Transverse colon (tissue), 4 donors: ENCODE measurements around the gene CHADL. TPM values are rescaled to one million over a fixed set of nuclear protein-coding genes. Genes with fewer than 3 reads are reported as not detected.

Experiments
- DNase-seq: peaks from one replicate; pipeline ENCODE4 v3.0.0-alpha.2; 2019
- H3K27ac ChIP-seq, 4 donors: fragments of 200-600 bp; sonication (generic); 2 replicates each; pipeline ENCODE4 v1.5.1; 2016 to 2018; ENCODE audit warnings: inconsistent platforms in 4 of 4
- H3K27me3 ChIP-seq: fragments of 200-600 bp; sonication (generic); 2 replicates; pipeline ENCODE4 v1.5.1; 2017; ENCODE audit warnings: inconsistent platforms
- H3K36me3 ChIP-seq, 4 donors: fragments of 200-600 bp; sonication (generic); 2 replicates each; pipeline ENCODE4 v1.5.1; 2017 to 2019; ENCODE audit warnings: inconsistent platforms in 4 of 4
- H3K4me1 ChIP-seq, 4 donors: fragments of 200-600 bp; sonication (generic); 2 replicates each; pipeline ENCODE4 v1.5.1; 2017 to 2020; ENCODE audit warnings: inconsistent platforms in 4 of 4
- H3K4me3 ChIP-seq, 4 donors: fragments of 200-600 bp; sonication (generic); 1 replicate in 1 of 4; 2 replicates in 3 of 4; pipeline versions ENCODE4 v1.5.1 to v1.6.1; 2017 to 2019; ENCODE audit warnings: inconsistent platforms in 4 of 4
- H3K9me3 ChIP-seq, 2 donors: fragments of 200-600 bp; sonication (generic); 2 replicates each; pipeline ENCODE4 v1.5.1; 2017 to 2019; ENCODE audit warnings: inconsistent platforms in 2 of 2
- EP300 ChIP-seq: sonication (generic); formaldehyde crosslinking; IDR thresholded peaks from one replicate; pipeline ENCODE4 v1.6.1; 2017; ENCODE audit warnings: antibody characterized with exemption, low read depth
- POLR2A ChIP-seq: fragments of 450-650 bp; IDR thresholded peaks from one replicate; pipeline ENCODE4 v1.6.1; 2016; ENCODE audit warnings: antibody characterized with exemption, mild to moderate bottlenecking, moderate library complexity
- POLR2AphosphoS5 ChIP-seq, 3 donors: sonication (generic); formaldehyde crosslinking; IDR thresholded peaks; one replicate each; pipeline ENCODE4 v1.6.1; 2016; ENCODE audit warnings: antibody characterized with exemption in 3 of 3
- whole genome bisulfite sequencing, 2 donors: methylation state at CpG; one replicate each; pipeline ENCODE4 v1.1.5; 2018; ENCODE audit warnings: low coverage in 1 of 2; 5-methylcytosine and 5-hydroxymethylcytosine counted together
- in situ Hi-C, 4 donors: fragments of 200-750 bp; cut with MboI; loops; one replicate each; pipeline versions ENCODE4 v1.15.0 to v1.15.1; 2017; ENCODE audit warnings: low sequenced_read_pairs in 3 of 4, low pct_ligation_motif_present in 1 of 4, low pct_unique_long_range_greater_than_20kb in 1 of 4
- intact Hi-C: fragments of 100-400 bp; cut with DNase I; formaldehyde crosslinking; loops from one replicate; pipeline ENCODE4 v1.15.1; 2023; ENCODE audit warnings: low total_unique reads
- total RNA-seq, 4 donors: library from RNA; depleted of rRNA; stranded (reverse); fragments of >200 nt; gene quantifications; one replicate each; pipeline ENCODE4 v1.1.0, GENCODE V29; 2016
- TF ChIP-seq, protein P1 (sequence below), 5 experiments: fragments of 200-600 bp in 3 of 5; fragments of 450-650 bp in 2 of 5; sonication (generic) in 3 of 5; IDR thresholded peaks; 1 replicate in 2 of 5; 2 replicates in 3 of 5; pipeline ENCODE4 v1.5.1; 2016 to 2017; ENCODE audit warnings: antibody characterized with exemption in 5 of 5, inconsistent platforms in 3 of 5, mild to moderate bottlenecking in 2 of 5, moderate library complexity in 1 of 5

Gene CHADL, protein sequence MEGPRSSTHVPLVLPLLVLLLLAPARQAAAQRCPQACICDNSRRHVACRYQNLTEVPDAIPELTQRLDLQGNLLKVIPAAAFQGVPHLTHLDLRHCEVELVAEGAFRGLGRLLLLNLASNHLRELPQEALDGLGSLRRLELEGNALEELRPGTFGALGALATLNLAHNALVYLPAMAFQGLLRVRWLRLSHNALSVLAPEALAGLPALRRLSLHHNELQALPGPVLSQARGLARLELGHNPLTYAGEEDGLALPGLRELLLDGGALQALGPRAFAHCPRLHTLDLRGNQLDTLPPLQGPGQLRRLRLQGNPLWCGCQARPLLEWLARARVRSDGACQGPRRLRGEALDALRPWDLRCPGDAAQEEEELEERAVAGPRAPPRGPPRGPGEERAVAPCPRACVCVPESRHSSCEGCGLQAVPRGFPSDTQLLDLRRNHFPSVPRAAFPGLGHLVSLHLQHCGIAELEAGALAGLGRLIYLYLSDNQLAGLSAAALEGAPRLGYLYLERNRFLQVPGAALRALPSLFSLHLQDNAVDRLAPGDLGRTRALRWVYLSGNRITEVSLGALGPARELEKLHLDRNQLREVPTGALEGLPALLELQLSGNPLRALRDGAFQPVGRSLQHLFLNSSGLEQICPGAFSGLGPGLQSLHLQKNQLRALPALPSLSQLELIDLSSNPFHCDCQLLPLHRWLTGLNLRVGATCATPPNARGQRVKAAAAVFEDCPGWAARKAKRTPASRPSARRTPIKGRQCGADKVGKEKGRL
- total RNA-seq = 10 to 100 TPM in 1 of 4 donors, 1 to 10 TPM in 3; 3.0 to 20.6 (median 5.3) TPM

DNA sequence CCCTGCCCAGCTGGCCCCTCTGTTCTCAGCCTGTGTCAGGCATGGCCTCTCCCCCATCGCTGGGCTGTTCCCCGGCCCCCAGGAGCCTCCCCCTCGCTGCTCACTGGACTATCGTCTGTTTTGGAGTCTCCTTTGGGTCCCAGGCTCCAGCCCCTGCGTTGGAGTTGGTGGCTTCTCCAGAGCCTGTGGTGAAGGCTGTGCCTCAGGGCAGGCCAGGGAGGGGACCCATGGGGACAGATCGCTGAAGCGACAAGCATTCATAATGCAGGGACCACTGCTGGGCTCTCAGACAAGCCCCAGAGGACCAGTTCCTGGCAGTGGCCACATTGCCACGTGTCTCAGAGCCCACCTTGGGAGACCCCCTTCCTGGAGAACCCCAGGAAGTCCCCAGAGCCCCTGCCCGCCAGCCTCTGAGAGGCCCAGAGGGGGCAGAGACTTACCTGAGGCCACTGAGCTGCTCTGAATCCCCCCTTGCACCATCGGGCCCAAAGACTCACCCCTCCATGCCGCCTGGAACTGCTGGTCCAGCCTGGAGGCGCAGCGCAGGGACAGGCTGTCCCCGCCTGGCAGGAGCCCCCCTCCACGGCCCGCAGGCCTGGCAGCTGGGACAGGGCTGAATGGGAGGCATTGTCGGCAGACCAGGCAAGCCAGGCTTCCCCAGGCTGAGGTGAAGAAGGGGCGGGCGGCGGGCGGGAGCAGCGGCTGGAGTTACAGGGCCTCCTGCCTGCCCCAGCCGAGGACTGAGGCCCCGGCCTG lies at the start of gene CHADL:
Gene CHADL (minus strand): TSS at position 555 of the 756 bp plus-strand sequence. CDS start 50 bp downstream, at position 505.
- Histone ChIP-seq H3K27me3 (no peaks in the 10 kb centered on the region), H3K9me3 (no peaks in the 10 kb centered on the region), H3K4me3 (no peak within 1 kb of the TSS), H3K36me3 (no peaks in the 10 kb centered on the region), H3K4me1 (peaks cover 6 to 15% (median 13%) of the 10 kb centered on the region in 4 donors), H3K27ac (peak within 1 kb of the TSS in 3 of 4 donors; percentile 18 to 34 (median 33))
- no peak for TF ChIP-seq EP300
- TF ChIP-seq POLR2A = no peak
- no peak for TF ChIP-seq POLR2AphosphoS5 (IDR thresholded peaks at IDR 0.05)
- TF ChIP-seq, protein P1, sequence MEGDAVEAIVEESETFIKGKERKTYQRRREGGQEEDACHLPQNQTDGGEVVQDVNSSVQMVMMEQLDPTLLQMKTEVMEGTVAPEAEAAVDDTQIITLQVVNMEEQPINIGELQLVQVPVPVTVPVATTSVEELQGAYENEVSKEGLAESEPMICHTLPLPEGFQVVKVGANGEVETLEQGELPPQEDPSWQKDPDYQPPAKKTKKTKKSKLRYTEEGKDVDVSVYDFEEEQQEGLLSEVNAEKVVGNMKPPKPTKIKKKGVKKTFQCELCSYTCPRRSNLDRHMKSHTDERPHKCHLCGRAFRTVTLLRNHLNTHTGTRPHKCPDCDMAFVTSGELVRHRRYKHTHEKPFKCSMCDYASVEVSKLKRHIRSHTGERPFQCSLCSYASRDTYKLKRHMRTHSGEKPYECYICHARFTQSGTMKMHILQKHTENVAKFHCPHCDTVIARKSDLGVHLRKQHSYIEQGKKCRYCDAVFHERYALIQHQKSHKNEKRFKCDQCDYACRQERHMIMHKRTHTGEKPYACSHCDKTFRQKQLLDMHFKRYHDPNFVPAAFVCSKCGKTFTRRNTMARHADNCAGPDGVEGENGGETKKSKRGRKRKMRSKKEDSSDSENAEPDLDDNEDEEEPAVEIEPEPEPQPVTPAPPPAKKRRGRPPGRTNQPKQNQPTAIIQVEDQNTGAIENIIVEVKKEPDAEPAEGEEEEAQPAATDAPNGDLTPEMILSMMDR (IDR thresholded peaks at IDR 0.05) = no peak
- in situ Hi-C loops = no loop called here
- no peak for DNase-seq
- 71% methylated on average over 22 of the region's 24 CpGs; no CpG with 5 or more reads in 1 of the 2 donors for WGBS, 2 donors
- intact Hi-C loops = no loop called here

DNA sequence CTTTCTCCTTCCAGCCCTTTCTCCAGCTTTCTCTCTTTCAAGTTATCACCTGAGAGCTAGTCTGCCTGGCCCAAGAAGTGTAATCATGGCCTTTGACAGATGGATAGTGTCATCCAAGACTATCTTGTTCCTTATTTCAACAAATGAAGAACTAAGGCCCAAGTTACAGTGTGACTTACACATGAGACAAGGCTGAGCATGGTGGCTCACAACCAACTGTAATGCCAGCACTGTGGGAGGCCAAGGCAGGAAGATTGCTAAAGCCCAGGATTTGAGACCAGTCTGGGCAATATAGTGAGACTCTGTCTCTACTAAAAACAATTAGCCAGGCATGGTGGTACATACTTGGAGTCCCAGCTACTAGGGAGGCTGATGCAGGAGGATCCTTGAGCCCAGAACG lies 48.9 kb upstream of the CHADL start:
- Histone ChIP-seq H3K27me3 (no peaks in the 10 kb centered on the region), H3K27ac (peak overlapping the region in 1 of 4 donors; percentile 76), H3K4me1 (peaks cover 7 to 35% (median 19%) of the 10 kb centered on the region in 4 donors), H3K4me3 (no peak overlapping the region), H3K36me3 (no peaks in the 10 kb centered on the region), H3K9me3 (no peaks in the 10 kb centered on the region)
- WGBS, 2 donors = 100% methylated on average over 1 of the region's 1 CpG
- intact Hi-C loops = no loop called here
- in situ Hi-C loops = no loop called here
- DNase-seq = no peak
- no peak for TF ChIP-seq EP300
- TF ChIP-seq, protein P1 (IDR thresholded peaks at IDR 0.05) = no peak
- no peak for TF ChIP-seq POLR2AphosphoS5 (IDR thresholded peaks at IDR 0.05)
- TF ChIP-seq POLR2A = no peak

DNA sequence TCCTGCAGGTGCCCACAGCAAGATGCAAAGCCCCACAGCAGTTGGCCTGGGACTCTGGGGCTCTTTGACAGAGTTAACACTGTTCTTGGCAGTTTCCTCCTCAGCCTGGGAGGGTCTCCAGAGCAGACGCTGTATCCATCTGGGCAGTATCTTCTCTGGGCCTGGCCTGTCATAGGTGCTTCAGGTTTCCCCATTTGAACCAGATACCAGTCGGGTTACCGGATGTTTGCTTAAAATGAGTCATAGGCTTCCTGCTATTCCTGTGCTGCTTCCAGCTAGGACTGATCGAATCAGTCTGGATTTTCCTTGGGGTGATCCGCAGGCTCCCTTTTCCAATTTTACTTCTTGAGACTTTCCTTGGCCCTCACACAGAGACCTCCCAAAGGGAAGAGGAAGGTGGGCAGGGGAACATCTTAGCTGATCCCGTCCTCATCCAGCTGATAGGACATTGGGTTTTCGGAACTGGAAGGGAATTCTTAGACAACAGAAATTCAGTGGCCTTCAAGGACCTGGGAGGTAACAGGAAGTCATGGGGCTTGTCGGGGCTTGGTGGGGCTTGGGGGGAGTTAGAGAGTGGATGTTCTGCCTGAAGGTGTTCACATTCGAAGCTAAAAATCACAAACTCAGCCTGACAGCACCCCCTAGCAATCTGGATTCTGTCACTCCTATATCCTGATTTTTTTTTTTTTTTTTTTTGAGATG lies 47.7 kb upstream of the CHADL start:
- 40 to 58% methylated on average over 1 to 9 of the region's 9 CpGs for WGBS, 2 donors
- intact Hi-C loops = no loop called here
- H3K4me1 ChIP-seq = peaks cover 8 to 39% (median 20%) of the 10 kb centered on the region in 4 donors

More for the DNA sequence above, 47.7 kb upstream of the CHADL start:
- Histone ChIP-seq H3K4me3 (peak overlapping the region in 1 of 4 donors; percentile 18), H3K27ac (peak overlapping the region; percentile 76 to 91 (median 88)), H3K9me3 (no peaks in the 10 kb centered on the region), H3K36me3 (no peaks in the 10 kb centered on the region), H3K27me3 (no peaks in the 10 kb centered on the region)
- in situ Hi-C loops = no loop called here
- peak; percentile 35 for DNase-seq
- TF ChIP-seq, protein P1 (IDR thresholded peaks at IDR 0.05) = no peak
- no peak for TF ChIP-seq EP300
- TF ChIP-seq POLR2A = peak; percentile 47
- TF ChIP-seq POLR2AphosphoS5 (IDR thresholded peaks at IDR 0.05) = peak; percentile 37 to 60 (median 42)
